HG02798 (cell line): Measurements from ENCODE around the gene EXOSC2.
"Not testable (repeated sequence)": the region's sequence is repeated elsewhere in the genome, so short reads cannot be mapped to it uniquely, and the experiment has no call there.

Experiments
- ATAC-seq: cut with Tn5 transposase; IDR thresholded peaks from one replicate; pipeline ENCODE4 v1.9.1; 2021; ENCODE audit warnings: mild to moderate bottlenecking; ENCODE audit not compliant: unreplicated experiment, poor library complexity

EXOSC2 gene

DNA sequence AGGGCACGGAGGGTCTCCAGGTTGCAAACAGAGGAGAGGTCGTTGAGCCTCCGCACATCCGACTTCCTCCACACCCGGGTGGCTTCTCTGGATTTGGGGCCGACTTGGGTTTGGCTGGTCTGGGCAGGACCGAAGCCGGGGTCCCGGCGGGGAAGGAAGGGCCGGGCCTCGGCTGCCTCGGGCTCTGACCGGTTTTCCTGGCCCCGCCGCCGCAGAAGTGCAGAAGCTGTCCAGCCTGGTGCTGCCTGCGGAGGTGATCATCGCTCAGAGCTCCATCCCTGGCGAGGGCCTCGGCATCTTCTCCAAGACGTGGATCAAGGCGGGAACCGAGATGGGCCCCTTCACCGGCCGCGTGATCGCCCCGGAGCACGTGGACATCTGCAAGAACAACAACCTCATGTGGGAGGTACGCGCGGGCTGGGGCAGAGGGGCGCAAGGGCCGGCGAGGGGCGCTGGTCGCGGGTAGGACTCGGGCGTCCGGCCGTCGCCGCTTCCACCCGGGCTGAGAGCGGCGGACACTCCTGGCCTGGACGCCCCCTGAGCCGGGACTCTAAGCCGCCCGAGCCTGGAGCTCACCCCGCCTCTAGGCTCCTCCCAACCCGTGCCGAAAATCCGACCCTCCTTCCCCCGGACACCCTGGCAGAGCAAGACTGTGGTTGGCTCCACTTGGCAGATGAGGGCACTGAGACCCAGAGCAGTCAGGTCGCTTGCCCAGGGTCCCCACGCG is 27.0 kb upstream of the EXOSC2 start:
- no peak for ATAC-seq

DNA sequence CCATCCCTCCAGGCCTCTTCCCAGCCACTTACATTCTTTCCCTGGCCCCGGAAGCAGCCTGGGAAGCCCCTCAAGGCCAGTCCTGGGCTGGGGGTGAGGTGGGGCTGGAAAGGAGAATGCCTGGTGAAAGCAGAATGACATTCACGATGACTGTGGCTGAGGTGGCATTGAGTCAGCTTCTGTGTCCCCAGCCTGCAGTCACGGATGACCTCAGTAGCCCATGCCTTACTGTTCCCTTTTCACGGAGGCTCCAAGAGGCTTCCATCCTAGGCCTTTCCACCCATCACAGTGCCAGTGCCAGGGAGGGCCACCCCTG is 26.5 kb upstream of the EXOSC2 start:
- no peak for ATAC-seq

DNA sequence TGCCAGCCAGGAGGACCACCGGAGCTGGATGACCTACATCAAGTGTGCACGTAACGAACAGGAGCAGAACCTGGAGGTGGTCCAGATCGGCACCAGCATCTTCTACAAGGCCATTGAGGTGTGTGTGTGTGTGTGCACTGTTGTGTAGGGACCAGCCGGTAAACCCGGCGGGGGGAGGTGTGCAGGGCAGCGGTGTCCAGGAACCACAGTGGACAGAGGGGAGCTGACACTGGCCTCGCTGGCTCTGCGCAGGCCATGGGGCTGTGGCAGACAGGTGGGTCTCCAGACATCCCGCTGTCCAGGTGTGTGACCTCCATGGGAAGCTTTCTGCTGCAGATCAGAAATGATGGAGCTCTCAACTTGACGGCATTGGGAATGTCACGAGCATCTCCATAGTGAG is 25.4 kb upstream of the EXOSC2 start:
- no peak for ATAC-seq

DNA sequence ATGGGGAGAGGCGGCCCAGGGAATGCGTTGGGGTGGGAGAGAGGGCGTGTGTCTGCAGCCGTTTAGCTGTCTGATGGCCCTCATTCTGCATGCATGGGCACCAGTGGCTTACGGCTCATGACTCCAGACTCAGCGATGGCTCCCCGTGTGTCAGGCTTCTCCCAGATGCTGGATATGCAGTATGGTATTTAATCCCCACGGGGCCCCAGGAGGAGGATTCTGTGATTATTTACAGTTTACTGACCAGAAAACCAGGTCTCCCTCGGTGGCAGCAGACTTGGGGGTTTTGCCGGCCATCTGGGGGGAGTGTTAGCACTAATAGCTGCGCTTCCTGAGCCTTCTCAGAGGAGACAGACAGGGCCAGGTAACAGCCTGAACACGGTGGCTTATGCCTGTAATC is 24.9 kb upstream of the EXOSC2 start:
- no peak for ATAC-seq

DNA sequence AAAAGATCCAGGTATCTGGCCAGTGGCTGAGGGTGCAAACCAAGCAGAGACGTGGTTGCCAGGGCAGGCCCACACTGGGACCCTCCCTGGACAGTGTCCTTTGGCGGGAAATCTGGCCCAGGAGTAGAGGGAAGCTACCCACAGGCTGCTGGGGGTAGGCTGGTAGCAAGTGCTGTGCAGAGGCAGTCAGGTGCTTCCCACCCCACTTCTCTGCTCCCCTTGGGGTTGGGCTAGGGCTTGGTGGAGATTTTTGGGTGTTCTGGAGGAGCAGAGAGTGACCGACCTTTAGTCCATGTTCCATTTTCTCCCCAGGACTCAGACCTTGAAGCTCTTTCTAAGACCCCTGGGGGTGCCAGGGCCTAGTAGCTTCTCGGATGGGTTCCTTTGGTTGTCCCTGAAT is 23.6 kb upstream of the EXOSC2 start:
- ATAC-seq: no peak

DNA sequence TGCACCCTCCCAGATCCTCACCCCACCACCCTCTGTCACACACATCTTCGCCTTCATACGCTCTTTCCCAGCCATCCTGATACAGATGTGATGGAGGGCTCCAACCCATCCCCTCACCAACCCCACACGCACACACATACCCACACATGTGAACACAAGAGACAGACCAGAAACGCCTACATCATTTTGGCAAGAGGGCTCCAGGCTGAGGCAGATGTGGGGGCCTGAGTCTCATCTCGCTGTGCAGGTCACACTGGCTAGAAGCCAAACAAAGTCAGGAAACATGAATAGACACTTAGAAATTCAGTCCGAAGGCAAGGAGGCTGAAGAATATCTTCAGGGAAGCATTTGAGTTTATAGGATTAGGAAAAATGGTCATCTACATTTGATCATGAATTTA is 22.9 kb upstream of the EXOSC2 start:
- ATAC-seq: no peak

DNA sequence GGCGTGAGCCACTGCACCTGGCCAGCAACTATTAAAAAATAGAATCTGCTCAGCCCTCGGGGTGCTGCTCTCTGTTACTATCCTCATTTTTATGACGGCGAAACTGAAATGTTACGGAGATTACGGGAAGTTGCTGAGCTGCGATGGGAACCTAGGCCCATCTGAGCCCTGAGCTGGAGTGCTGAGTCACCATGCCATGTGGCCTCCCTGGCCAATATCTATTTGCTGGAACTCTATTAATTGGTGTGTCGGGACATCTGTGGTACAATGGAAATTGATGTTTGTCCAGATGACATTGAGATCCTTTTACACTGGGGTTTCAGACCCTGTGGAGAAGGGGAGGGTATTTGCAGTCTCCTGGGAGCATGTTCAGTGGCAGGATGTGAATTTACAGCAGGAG is 21.1 kb upstream of the EXOSC2 start:
- no peak for ATAC-seq

DNA sequence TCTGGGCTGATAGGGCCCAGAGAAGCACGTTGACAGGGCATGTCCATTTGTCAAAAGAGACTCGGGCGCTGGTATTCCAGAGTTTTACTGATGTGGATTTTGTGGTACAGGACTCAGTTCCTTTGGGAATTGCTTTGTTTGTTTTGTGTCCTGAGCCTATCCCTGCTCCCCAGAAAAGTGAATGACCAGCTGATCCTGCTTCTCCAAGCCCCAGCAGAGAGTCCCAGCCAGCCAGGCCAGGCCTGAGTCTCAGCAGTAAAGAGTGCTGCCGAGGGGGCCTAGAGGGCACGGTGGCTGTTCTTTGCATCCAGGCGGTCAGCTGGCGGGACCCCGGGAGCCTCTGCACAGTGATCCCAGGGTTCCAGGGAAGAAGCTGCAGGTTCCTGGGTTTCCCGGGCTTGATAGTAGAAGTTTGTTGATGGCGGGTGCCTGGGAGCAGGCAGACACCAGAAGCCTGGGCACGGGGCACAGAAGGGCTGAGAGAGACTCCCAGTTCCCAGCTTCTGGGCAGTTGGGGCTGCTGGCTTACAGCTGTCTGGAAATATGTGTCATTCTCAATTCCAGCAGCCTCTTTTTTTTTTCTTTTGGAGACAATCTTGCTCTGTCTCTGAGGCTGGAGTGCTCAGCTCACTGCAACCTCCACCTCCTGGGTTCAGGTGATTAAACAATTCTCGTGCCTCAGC is 20.5 kb upstream of the EXOSC2 start:
- ATAC-seq: no peak

DNA sequence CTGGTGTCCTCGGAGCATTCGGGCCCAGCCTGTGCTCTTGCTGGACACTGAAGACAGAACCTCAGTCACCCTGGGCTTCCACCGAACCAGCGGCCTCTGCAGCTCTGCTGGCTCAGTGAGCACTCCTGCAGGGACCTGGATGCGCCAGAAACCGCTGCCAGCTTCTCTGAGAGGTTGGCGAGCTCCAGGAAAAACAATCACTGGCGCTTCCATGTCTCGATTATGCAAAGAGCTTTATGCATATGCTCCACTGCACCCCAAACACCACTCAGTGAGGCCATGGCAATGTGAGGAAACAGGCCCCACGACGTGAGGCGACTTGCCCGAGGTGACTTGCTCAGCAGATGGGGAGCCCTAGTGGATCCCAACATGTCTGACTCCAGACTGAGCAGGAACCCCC is 18.2 kb upstream of the EXOSC2 start:
- ATAC-seq: no peak

DNA sequence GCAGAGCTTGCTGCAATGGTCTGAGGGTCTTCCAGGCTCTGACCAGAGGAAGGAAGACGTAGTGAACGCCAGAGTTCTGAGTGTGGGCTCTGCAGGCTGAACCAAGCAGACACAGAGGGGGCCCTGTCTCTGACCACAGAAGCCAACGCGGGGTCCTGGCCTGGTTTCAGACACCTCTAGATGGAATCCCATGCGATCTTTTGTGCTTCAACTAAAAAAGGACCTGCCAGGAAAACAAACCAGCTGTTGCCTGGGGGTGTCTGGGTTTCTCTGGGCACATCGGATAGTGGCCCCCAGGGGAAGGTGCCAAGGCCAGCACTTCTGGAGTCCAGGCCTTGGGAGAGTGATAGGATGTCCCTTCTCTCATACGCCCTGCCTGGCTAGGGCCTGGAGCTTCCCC is 16.3 kb upstream of the EXOSC2 start:
- no peak for ATAC-seq

DNA sequence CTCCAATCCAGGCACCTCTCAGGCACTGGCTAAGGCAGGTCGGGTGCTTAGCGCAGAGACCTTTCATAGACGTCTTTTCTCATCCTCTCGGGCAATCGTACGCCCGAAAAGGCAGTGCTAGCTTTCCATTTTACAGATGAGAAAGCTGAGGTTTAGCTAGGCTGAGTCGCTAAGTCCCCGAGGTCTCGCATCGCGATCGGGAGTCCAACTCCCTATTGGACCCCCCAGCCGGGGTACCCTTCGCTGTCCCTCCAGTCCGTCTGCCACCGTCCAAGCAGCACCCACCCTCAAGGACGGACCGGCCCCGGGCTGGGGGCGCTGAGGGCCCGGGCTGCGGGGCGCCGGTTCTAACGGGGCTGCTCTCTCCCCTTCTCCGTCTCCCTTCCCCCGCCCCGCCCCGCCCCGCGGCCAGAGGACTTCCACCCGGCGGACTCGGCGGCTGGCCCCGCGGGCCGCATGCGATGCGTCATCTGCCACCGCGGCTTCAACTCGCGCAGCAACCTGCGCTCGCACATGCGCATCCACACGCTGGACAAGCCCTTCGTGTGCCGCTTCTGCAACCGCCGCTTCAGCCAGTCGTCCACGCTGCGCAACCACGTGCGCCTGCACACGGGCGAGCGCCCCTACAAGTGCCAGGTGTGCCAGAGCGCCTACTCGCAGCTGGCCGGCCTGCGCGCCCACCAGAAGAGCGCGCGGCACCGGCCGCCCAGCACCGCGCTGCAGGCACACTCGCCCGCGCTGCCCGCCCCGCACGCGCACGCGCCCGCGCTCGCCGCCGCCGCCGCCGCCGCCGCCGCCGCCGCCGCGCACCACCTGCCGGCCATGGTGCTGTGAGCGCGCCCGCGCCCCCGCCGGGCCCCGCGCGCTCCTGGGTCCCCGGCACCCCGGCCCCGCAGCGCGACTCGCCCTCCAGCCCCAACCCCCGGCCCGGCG is 12.5 kb upstream of the EXOSC2 start:
- ATAC-seq: peak; percentile 54

DNA sequence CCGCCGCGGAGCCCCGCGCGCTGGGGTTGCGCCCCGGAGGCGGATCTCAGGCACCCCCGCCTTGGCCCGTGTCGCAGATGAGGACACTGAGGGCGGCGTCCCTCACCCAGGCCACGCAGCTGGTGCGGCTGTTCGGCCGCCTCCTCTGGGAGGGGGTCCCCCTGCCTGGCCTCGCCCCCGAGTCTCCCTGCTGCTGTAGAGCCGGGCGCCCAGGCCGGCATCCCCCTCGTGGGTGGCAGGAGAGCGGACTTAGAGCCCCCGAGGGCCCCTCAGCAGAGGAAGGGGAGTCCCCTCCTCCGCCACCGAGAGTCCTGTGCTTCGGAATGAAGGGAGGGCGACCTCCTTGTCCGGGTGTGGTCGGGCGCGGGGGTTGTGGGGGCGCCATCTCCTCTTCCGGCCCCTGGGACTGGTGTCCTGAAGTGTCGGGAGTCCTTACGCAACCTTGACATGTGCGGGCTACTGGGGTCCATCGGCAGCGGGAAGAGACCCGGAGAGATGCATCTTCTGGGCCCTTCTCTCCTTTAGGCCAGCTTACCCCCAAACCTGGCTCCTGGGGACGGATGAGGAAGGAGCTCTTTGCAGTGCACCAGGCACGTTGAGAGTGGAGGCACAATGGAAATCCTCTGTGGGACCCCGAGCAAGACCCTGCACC is 11.7 kb upstream of the EXOSC2 start:
- ATAC-seq: peak; percentile 28

DNA sequence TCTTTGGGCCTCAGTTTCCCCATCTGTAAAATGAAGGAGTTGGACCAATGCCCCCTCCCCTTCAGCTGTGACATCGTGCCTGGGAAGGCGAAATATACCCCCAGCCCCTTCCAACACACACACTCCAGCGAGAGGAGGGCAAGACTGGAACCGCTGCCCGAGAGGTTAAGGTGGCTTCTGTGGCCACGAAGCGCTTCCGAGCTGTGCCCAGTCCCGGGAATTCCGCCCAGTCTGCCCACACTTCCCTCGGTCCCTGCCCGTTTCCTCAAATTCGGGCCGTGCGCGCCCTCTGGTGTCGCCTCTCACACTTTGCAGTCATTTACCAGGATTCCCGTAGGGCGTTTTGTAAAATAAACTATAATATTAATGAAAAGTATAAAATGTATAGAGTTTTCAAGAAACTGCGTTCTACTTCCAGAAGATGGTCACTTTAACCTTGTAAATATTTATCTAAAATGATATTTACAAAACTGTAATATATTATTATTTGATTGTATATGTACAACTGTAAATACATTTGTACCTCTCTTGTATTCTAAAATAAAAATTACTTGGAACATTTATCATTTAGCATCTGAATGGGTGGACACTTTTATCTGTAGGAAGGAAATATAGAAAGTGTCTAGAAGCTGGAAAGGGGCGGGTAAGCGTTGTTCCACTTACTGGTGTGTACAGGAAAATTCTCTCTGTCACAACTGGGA is 11.0 kb upstream of the EXOSC2 start:
- no peak for ATAC-seq

DNA sequence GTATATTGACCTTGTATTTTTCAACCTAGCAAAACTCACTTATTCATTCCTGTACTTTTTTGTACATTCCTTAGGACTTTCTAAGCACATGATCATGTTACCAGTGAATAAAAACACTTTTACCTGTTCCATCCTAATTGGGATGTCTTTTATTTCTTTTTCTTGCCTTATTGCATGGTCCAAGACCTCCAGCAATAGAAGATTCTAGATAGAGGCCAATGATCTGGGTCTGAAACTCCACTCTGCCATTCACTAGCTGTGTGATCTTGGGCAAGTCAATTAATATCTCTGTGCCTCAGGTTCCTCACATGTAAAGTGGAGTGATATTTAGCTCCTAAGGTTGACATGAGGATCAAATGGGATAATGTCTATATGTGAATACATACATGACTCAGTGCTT is 8.5 kb upstream of the EXOSC2 start:
- ATAC-seq: no peak

DNA sequence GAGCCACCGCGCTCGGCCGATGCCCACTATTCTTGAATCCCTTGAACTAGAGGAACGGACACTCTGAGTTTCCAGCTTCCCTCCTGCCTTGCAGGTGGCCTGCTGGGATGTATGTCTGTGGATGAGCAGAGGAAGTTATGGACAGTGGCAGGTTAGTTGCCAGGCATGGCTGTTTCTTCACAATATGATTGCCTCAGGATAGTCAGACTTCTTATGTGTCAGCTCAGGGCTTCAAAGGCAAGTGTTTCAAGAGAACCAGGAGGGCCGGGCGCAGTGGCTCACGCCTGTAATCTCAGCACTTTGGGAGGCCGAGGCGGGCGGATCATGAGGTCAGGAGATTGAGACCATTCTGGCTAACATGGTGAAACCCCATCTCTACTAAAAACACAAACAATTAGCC is 7.6 kb upstream of the EXOSC2 start:
- not testable (repeated sequence) for ATAC-seq

DNA sequence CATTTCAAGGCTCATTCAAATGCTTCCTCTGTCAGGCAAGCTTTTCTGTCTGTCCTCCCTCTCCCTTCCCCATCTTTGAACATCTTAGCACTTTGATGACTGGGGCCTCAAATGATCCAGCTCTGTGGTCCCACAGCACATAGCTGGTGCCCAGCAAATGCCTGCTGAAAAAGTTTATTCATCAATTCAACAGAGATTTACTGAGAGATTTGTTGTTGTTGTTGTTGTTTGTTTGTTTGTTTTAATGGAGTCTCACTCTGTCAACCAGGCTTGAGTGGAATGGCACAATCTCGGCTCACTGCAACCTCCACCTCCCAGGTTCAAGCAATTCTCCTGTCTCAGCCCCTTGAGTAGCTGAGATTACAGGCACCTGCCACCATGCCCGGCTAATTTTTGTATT is 6.0 kb upstream of the EXOSC2 start:
- no peak for ATAC-seq

DNA sequence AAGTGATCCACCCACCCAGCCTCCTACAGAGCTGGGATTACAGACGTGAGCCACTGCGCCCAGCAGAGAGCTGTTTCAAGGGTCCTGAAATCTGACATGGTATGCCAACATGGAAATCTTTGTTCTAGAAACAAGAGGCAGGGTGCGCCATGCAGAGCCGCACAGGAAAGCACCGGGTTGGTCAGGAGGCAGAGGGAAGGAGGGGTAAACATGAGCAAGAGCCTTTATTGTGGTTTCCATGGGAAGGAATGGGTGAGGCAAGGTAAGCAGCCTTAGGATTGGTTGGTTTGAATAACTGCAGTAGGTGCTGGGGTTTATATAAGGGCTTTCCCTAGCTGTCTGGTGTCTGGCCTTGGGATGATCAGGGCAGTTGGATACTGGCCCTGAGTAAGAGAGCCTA is 5.5 kb upstream of the EXOSC2 start:
- ATAC-seq: no peak

DNA sequence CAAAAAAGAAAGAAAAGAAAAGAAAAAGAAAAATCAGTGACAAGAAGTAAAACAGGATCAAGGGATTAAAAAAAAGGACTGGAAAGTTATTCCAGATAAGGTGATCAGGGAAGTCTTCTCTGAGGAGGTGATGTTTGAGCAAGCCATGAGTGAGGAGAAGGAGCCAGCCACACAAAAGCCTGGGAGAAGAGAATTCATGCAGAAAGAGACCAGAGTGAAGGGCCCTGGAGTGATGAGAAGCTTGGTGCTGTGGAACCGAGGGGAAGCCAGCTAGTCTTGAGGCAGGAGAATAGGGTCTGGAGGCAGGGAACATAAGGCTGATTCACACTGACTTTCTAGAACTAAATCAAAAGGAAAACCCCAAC is 4.0 kb upstream of the EXOSC2 start:
- no peak for ATAC-seq

DNA sequence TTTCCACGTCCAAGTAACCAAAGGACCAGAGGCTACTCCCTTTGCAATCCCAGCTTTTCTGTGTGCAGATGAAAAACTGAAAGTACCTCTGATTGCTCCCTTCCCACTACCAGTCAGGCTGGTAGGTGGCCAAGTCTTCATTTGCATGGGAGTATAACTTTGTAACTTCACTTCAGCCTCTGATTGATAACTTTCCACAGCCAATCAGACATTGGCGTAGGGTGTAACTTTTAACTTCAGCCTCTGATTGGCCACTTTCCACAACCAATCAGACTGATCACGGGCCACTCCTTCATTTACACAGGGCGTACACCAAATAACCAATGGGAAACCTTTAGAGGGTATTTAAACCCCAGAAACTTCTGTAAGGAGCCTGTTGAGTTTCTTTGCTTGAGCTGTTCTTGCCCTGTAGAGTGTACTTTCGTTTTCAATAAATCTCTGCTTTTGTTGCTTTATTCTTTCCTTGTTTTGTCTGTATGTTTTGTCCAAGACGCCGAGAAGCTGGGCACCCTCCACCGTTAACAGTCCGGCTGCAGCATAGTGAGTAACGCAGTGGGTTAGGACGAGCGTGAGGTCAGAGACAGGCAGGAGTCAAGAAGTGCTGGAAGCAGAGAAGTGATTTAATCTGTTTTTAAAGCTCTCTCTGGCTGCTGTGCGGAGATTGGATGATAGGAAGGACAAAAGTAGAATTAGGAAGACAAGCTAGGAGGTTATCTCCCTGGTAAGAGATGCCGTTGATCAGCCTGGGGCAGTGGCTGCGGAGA is 3.5 kb upstream of the EXOSC2 start:
- ATAC-seq: peak; percentile 43

DNA sequence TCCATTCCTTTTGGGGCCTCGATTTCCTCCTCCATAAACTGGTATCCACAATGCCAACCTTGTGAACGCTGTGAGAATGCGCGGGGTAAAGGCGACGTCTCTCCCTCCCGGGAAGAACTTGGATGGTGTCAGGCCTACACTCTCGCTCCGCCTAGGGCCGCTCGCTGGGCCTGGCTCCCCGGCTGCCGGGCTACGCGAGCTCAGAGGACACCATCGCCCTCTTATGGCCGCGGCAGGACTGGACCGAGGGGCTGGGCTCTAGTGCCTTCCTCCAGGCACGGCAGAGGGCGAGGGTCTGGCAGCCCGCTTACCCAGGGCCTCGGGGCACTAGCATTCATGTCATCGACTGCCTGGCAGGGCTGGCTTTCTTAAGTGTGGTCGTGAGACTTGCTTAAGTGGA is 1.3 kb upstream of the EXOSC2 start:
- ATAC-seq: no peak
